K562 (cell line): ENCODE measurements around the gene MT2A. TPM values are rescaled to one million over a fixed set of nuclear protein-coding genes. Genes with fewer than 3 reads are reported as not detected.
A peak's percentile ranks its signal among the peaks of the same experiment; 100 is the strongest.

Experiments used
- ATAC-seq: fragments of 200-7000 bp; cut with Tn5 transposase; 3 replicates; pipeline ENCODE4 v1.9.1; 2020; ENCODE audit warnings: moderate library complexity
- BruUV-seq: library from RNA; stranded (reverse); fragments of 400-500 nt; replicated peaks from 2 replicates; lab custom pipeline; 2021; lab: Mats Ljungman, UMichigan
- CTCF ChIA-PET: fragments of 300-600 bp; formaldehyde crosslinking; extraction: SDS; loops from one replicate; lab custom pipeline; 2021; ENCODE audit warnings: low intra/inter-chr PET ratio; lab: Yijun Ruan, JAX
- POLR2A ChIA-PET: fragments of 300-600, 350-650 bp; sonication (Branson Sonifier 250); formaldehyde crosslinking; extraction: SDS; loops from one replicate; lab custom pipeline; 2021; ENCODE audit warnings: antibody characterized with exemption, inconsistent platforms; lab: Yijun Ruan, JAX
- DNase-seq, 4 experiments: peaks; one replicate each; pipeline versions ENCODE4 v3.0.0 to v3.0.0-alpha.2; 2011 to 2018; ENCODE audit warnings: low spot score in 3 of 4, mixed read lengths in 3 of 4; ENCODE audit errors: extremely low read depth in 1 of 4
- FAIRE-seq: peaks from 2 replicates; lab custom pipeline; 2011; peaks lifted over from hg19 to GRCh38; lab: Jason Lieb, UNC
- H2AFZ ChIP-seq: 2 replicates; pipeline ENCODE4 v1.6.0; 2011; ENCODE audit warnings: low read depth, low read length, control low read depth, inconsistent platforms
- H3K27ac ChIP-seq: fragments of 200-600 bp; 3 replicates; pipeline ENCODE4 v1.8.0; 2011; ENCODE audit warnings: low read depth, mild to moderate bottlenecking, control low read depth, inconsistent platforms, low read length, moderate library complexity, mixed read lengths; ENCODE audit errors: extremely low read depth
- H3K27me3 ChIP-seq, 2 experiments: fragments of 300-600 bp in 1 of 2; 2 replicates in 1 of 2; 3 replicates in 1 of 2; pipeline versions ENCODE4 v1.6.0 to v1.8.0; 2011; ENCODE audit warnings: inconsistent platforms in 2 of 2, low read length in 2 of 2, mild to moderate bottlenecking in 1 of 2, mixed read lengths in 1 of 2, moderate library complexity in 1 of 2; ENCODE audit not compliant: control insufficient read depth in 2 of 2, insufficient read depth in 2 of 2
- H3K36me3 ChIP-seq: fragments of 300-600 bp; 3 replicates; pipeline ENCODE4 v1.8.0; 2011; ENCODE audit warnings: mild to moderate bottlenecking, low read length, inconsistent platforms; ENCODE audit not compliant: control insufficient read depth, insufficient read depth
- H3K4me1 ChIP-seq, 2 experiments: fragments of 200-600 bp in 1 of 2; replicated peaks in 1 of 2; 2 replicates in 1 of 2; 3 replicates in 1 of 2; pipeline versions ENCODE4 v1.5.1 to v1.8.0; 2011; ENCODE audit warnings: inconsistent platforms in 2 of 2, low read length in 2 of 2, mild to moderate bottlenecking in 1 of 2, mixed read lengths in 1 of 2, moderate library complexity in 1 of 2; ENCODE audit not compliant: control insufficient read depth in 2 of 2, insufficient read depth in 2 of 2
- H3K4me2 ChIP-seq: 2 replicates; pipeline ENCODE4 v1.6.1; 2011; ENCODE audit warnings: low read length, control low read depth, inconsistent platforms, mixed read lengths; ENCODE audit not compliant: insufficient read depth
- H3K4me3 ChIP-seq: fragments of 200-600 bp; sonication (generic), shearing (Covaris generic); 2 replicates; pipeline ENCODE4 v1.5.1; 2016; ENCODE audit warnings: control low read depth, inconsistent platforms
- H3K79me2 ChIP-seq: fragments of 200-600 bp; 3 replicates; pipeline ENCODE4 v1.8.0; 2011; ENCODE audit warnings: low read length, inconsistent platforms; ENCODE audit not compliant: control insufficient read depth, insufficient read depth
- H3K9ac ChIP-seq, 2 experiments: 2 replicates each; pipeline versions ENCODE4 v1.6.0 to v1.6.1; 2011; ENCODE audit warnings: low read depth in 2 of 2, low read length in 2 of 2, control low read depth in 1 of 2, inconsistent platforms in 1 of 2, mild to moderate bottlenecking in 1 of 2, mixed read lengths in 1 of 2; ENCODE audit not compliant: insufficient read depth in 1 of 2
- H3K9me1 ChIP-seq: one replicate; pipeline ENCODE4 v1.6.0; 2011; ENCODE audit warnings: inconsistent platforms, mild to moderate bottlenecking, low read length, moderate library complexity; ENCODE audit not compliant: control insufficient read depth, insufficient read depth
- H3K9me3 ChIP-seq: replicated peaks from 2 replicates; pipeline ENCODE4 v1.5.1; 2011; ENCODE audit warnings: low read depth, low read length, inconsistent platforms; ENCODE audit not compliant: control insufficient read depth, insufficient read depth
- H4K20me1 ChIP-seq: replicated peaks from 2 replicates; pipeline ENCODE4 v1.6.1; 2011; ENCODE audit warnings: low read length, inconsistent platforms, mixed read lengths; ENCODE audit not compliant: control insufficient read depth, insufficient read depth
- BRD9 ChIP-seq: fragments of 450-650 bp; IDR thresholded peaks from 2 replicates; pipeline ENCODE4 v1.6.1; 2018; ENCODE audit warnings: low read depth; ENCODE audit not compliant: partially characterized antibody
- HMG20A ChIP-seq: fragments of 450-650 bp; formaldehyde crosslinking; conservative IDR thresholded peaks from 2 replicates; pipeline ENCODE4 v1.4.0; 2020; ENCODE audit warnings: mild to moderate bottlenecking, mixed read lengths
- KDM4B ChIP-seq, 2 experiments: fragments of 450-650 bp in 1 of 2; sonication (generic) in 1 of 2; IDR thresholded peaks; 2 replicates each; pipeline ENCODE4 v1.6.1; 2016 to 2017; ENCODE audit warnings: borderline replicate concordance in 2 of 2, antibody characterized with exemption in 1 of 2, low read depth in 1 of 2, mild to moderate bottlenecking in 1 of 2
- NR3C1 ChIP-seq: sonication (generic); formaldehyde crosslinking; IDR thresholded peaks from 2 replicates; pipeline ENCODE4 v1.8.1; 2022; ENCODE audit warnings: missing genetic modification reagents
- TCF3 ChIP-seq: sonication (generic); formaldehyde crosslinking; IDR thresholded peaks from 2 replicates; pipeline ENCODE4 v1.4.0; 2020; ENCODE audit warnings: mild to moderate bottlenecking, missing genetic modification reagents
- WGBS: fragments of 100-300 bp; shearing (Covaris generic); methylation state at CpG from one replicate; pipeline ENCODE4 v1.1.6; 2016; ENCODE audit warnings: low coverage, mixed read lengths; ENCODE audit not compliant: insufficient coverage; ENCODE audit errors: missing lambda C conversion rate; 5-methylcytosine and 5-hydroxymethylcytosine counted together
- in situ Hi-C: fragments of 300-500 bp; cut with MboI; formaldehyde crosslinking; loops from 4 replicates; pipeline ENCODE4 v1.15.0; 2018; ENCODE audit warnings: inconsistent platforms, mixed read lengths
- intact Hi-C: fragments of 100-400 bp; cut with micrococcal nuclease; formaldehyde crosslinking; loops from 2 replicates; pipeline ENCODE4 v1.14.2; 2022
- polyA plus RNA-seq, 8 experiments: library from polyadenylated mRNA; depleted of rRNA in 4 of 8; stranded (reverse) in 5 of 8; unstranded in 3 of 8; fragments of >200 nt; fragmentation: Nextera tagmentation in 2 of 8; fragmentation: Illumina TruSeq in 1 of 8; extraction: Ambion mirVana in 2 of 8; extraction: Trizol in 1 of 8; gene quantifications; 2 replicates each; pipeline versions ENCODE4 v1.2.1 to v1.2.3, GENCODE V29; 2011 to 2014; ENCODE audit warnings: inconsistent platforms in 1 of 8, missing spikeins in 1 of 8
- total RNA-seq, 7 experiments: library from RNA; depleted of rRNA in 6 of 7; stranded (reverse); fragments of >200 nt in 6 of 7; fragmentation: Illumina TruSeq in 2 of 7; extraction: Trizol in 2 of 7; gene quantifications; 2 replicates each; pipeline versions ENCODE4 v1.2.1 to v1.2.3, GENCODE V29; 2011 to 2021; ENCODE audit warnings: low replicate concordance in 1 of 7
- TF ChIP-seq, protein P1 (sequence below): fragments of 150-350 bp; IDR thresholded peaks from 2 replicates; pipeline ENCODE4 v1.6.1; 2014; ENCODE audit warnings: low read depth, mild to moderate bottlenecking, low read length, borderline replicate concordance
- TF ChIP-seq, protein P2 (sequence below): sonication (generic); formaldehyde crosslinking; IDR thresholded peaks from 2 replicates; pipeline ENCODE4 v1.8.1; 2023; ENCODE audit warnings: mild to moderate bottlenecking, missing genetic modification reagents

Gene MT2A
- total and polyA plus RNA-seq, 9 of the 15 experiments (the other 6 are each of a cell fraction or from before 2014, with no cell fraction given): 2.0 to 16.9 (median 8.5) TPM

DNA sequence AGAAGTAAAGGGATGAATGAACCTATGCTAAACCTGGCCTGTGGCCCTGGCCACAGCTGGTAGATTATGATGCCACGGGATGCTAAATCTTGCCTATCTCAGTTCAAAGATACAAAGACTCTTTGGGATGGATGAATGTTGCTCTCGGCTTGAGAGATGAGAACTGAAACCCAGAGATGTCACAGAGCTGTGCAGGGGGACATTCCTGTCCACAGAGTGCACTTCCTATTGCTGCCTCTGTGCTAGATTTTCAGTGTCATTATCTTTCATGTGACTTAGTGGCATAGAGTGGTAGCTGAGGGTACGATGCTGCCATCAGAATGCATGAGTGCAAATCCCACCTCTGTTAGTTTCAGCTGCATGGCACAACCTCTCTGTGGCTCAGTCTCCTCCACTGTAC, 21.8 kb downstream of the MT2A start:
- H4K20me1 ChIP-seq: 0 out of 2 replicates have a peak, but pooled peaks cover 3% of the 10 kb centered on the region
- peaks cover 0 to 15% of the 10 kb centered on the region in 2 experiments; a peak in 2 of 5 replicates for H3K4me1 ChIP-seq
- TF ChIP-seq BRD9 (peak; percentile 73), TCF3 (CRISPR knock-in tag) (no peak)
- no peak overlapping the region for H2AFZ ChIP-seq
- H3K27ac ChIP-seq: no peak overlapping the region
- FAIRE-seq: no peak
- H3K4me3 ChIP-seq: no peak overlapping the region
- ChIA-PET CTCF (no interaction called here), POLR2A (interaction anchor here (0.8 kb wide), 1 partner anchor 10 kb away, joined by 4 read pairs; no protein-coding TSS in a partner anchor)
- no peaks in the 10 kb centered on the region for H3K9me1 ChIP-seq
- in situ Hi-C loops (no loop called here), intact Hi-C loops (no loop called here)
- WGBS: 0% methylated on average over 3 of the region's 3 CpGs
- H3K9me3 ChIP-seq: no peaks in the 10 kb centered on the region
- peaks cover 41 to 70% of the 10 kb centered on the region in 2 experiments; a peak in 4 of 5 replicates for H3K27me3 ChIP-seq
- no peak overlapping the region for H3K9ac ChIP-seq
- no peaks in the 10 kb centered on the region for H3K79me2 ChIP-seq
- BruUV-seq: no TSS peak
- H3K4me2 ChIP-seq: no peak overlapping the region
- no peak for DNase-seq
- no peaks in the 10 kb centered on the region for H3K36me3 ChIP-seq
- no peak for ATAC-seq

DNA sequence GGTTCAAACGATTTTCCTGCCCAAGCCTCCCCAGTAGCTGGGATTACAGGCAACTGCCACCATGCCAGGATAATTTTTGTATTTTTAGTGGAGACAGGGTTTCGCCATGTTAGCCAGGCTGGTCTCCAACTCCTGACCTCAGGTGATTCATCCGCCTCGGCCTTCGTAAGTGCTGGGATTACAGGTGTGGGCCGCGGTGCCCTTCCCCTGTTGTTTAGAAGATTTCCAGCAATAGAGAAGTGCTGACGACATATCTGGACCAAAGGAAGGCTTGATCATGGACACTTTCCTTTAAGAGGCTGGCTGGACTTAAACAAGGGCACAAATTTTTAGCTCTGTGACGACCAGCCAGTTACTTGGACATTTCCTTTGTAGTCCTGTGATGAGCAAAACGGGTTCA, 22.8 kb downstream of the MT2A start:
- Histone ChIP-seq H3K36me3 (no peaks in the 10 kb centered on the region), H3K27ac (no peak overlapping the region), H2AFZ (no peak overlapping the region), H3K27me3 (peaks cover 36 to 70% of the 10 kb centered on the region in 2 experiments; a peak in 4 of 5 replicates), H3K4me2 (no peak overlapping the region), H3K79me2 (no peaks in the 10 kb centered on the region), H3K9me3 (no peaks in the 10 kb centered on the region), H3K9ac (no peak overlapping the region), H3K9me1 (no peaks in the 10 kb centered on the region), H3K4me1 (peaks cover 0 to 15% of the 10 kb centered on the region in 2 experiments; a peak in 2 of 5 replicates), H3K4me3 (no peak overlapping the region), H4K20me1 (0 out of 2 replicates have a peak, but pooled peaks cover 3% of the 10 kb centered on the region)
- no peak for ATAC-seq
- no peak for DNase-seq
- in situ Hi-C loops (no loop called here), intact Hi-C loops (no loop called here)
- BruUV-seq: no TSS peak
- FAIRE-seq: no peak
- ChIA-PET CTCF (no interaction called here), POLR2A (no interaction called here)
- under 1% methylated on average over 10 of the region's 10 CpGs for WGBS
- no peak for TF ChIP-seq NR3C1
- no peak for TF ChIP-seq HMG20A
- TF ChIP-seq, protein P1, sequence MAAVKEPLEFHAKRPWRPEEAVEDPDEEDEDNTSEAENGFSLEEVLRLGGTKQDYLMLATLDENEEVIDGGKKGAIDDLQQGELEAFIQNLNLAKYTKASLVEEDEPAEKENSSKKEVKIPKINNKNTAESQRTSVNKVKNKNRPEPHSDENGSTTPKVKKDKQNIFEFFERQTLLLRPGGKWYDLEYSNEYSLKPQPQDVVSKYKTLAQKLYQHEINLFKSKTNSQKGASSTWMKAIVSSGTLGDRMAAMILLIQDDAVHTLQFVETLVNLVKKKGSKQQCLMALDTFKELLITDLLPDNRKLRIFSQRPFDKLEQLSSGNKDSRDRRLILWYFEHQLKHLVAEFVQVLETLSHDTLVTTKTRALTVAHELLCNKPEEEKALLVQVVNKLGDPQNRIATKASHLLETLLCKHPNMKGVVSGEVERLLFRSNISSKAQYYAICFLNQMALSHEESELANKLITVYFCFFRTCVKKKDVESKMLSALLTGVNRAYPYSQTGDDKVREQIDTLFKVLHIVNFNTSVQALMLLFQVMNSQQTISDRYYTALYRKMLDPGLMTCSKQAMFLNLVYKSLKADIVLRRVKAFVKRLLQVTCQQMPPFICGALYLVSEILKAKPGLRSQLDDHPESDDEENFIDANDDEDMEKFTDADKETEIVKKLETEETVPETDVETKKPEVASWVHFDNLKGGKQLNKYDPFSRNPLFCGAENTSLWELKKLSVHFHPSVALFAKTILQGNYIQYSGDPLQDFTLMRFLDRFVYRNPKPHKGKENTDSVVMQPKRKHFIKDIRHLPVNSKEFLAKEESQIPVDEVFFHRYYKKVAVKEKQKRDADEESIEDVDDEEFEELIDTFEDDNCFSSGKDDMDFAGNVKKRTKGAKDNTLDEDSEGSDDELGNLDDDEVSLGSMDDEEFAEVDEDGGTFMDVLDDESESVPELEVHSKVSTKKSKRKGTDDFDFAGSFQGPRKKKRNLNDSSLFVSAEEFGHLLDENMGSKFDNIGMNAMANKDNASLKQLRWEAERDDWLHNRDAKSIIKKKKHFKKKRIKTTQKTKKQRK: no peak
- TF ChIP-seq, protein P2, sequence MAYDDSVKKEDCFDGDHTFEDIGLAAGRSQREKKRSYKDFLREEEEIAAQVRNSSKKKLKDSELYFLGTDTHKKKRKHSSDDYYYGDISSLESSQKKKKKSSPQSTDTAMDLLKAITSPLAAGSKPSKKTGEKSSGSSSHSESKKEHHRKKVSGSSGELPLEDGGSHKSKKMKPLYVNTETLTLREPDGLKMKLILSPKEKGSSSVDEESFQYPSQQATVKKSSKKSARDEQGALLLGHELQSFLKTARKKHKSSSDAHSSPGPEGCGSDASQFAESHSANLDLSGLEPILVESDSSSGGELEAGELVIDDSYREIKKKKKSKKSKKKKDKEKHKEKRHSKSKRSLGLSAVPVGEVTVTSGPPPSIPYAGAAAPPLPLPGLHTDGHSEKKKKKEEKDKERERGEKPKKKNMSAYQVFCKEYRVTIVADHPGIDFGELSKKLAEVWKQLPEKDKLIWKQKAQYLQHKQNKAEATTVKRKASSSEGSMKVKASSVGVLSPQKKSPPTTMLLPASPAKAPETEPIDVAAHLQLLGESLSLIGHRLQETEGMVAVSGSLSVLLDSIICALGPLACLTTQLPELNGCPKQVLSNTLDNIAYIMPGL (CRISPR knock-in tag): no peak
- TF ChIP-seq KDM4B (IDR thresholded peaks at IDR 0.05; ENCODE audit: borderline replicate concordance in 2 of 2, low read depth in 1 of 2): no peak
